Midbrain (tissue), 1 donor: ENCODE data around the gene CNOT10.

Experiments
- DNase-seq: peaks from one replicate; lab custom pipeline; 2025; lab: John Stamatoyannopoulos, UW

Gene CNOT10

DNA sequence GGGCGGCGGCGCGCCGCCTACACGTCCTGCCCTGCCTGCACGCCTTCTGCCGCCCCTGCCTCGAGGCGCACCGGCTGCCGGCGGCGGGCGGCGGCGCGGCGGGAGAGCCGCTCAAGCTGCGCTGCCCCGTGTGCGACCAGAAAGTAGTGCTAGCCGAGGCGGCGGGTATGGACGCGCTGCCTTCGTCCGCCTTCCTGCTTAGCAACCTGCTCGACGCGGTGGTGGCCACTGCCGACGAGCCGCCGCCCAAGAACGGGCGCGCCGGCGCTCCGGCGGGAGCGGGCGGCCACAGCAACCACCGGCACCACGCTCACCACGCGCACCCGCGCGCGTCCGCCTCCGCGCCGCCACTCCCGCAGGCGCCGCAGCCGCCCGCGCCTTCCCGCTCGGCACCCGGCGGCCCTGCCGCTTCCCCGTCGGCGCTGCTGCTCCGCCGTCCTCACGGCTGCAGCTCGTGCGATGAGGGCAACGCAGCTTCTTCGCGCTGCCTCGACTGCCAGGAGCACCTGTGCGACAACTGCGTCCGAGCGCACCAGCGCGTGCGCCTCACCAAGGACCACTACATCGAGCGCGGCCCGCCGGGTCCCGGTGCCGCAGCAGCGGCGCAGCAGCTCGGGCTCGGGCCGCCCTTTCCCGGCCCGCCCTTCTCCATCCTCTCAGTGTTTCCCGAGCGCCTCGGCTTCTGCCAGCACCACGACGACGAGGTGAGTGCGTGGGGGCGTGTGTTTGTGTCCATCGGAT lies 133.4 kb downstream of the CNOT10 start:
- no peak for DNase-seq

DNA sequence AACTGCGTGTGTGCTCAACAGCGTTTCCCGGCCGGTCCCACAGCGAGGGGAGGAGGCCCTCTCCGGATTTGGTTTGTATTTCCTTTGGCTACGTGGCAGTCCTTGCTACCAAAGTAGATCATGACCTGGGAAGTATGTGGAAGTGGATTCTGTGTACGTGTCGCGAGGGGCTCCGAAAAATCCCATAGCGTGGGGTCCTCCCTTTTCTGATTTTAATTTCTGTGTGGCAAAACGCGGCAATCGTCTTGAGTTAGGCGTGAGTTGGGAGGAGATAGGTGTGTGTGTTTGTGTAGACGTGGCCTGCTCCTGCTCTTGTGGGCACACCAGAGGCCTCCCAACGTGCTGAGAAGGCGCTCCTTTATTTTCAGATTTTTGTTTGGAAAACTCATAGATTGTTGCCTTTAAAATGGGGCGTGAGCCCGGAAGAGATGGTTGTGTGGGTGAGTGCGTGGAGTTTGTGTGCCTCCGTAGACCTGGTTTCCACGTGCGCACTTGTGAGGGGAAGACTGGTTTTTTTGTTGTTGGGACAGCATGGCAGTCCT lies 134.1 kb downstream of the CNOT10 start:
- no peak for DNase-seq

DNA sequence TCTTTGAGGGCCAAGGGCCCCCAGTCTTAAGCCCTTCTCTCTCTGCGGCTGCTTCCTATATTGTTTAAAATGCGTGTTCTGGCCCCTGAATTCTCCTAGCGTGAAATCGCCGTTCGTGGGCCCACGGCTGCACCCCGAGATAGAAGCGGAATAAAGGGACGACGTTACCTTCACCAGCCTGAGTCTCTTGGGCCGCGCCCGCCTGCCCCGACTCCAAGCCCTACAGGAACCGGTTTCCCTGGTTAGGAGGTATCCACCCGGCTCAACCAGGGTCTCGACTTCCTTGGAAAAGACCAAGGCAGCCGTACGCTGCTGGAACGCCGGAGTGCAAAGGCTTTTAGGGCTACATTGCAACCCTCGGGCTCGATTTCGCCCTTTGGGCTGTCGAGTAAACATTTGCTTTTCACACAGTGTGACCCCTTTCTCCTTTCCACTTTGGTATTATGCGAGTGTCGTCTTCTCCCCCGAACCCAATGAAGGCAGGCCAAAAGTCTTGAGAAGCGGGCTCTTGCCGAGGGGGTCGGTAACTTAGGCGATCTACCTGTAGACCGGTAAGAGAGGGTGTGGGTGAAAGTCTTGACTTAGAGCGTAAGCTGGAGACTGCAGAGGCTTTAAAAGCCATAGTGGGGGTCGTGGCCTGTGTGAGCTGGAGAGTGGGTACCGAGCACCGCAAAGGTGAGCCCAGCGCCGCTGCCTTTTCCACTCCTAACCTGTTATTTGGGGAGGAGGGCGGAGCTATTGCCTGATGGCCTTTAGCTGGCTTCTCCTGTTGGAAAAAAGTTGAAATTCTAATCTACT lies 134.8 kb downstream of the CNOT10 start:
- DNase-seq, result no peak

DNA sequence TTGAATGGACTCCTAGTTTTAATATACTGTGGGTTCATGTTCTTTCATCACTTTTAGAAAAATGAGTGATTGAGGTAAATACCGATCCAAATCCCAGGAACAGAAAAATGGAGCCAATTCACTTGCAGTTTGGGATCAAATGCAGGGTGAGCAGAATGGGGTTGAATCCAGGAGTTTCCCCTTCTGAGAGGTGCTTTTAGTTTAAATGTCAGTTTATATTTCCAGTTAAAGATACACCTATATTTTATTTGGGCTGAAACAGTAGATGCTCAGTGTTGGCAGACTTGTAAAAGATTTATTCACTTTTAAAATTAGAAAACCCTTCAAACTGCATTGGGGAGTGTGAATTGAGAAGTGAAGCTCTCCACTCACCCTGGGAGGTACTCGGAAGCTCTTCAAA lies 135.4 kb downstream of the CNOT10 start:
- no peak for DNase-seq

DNA sequence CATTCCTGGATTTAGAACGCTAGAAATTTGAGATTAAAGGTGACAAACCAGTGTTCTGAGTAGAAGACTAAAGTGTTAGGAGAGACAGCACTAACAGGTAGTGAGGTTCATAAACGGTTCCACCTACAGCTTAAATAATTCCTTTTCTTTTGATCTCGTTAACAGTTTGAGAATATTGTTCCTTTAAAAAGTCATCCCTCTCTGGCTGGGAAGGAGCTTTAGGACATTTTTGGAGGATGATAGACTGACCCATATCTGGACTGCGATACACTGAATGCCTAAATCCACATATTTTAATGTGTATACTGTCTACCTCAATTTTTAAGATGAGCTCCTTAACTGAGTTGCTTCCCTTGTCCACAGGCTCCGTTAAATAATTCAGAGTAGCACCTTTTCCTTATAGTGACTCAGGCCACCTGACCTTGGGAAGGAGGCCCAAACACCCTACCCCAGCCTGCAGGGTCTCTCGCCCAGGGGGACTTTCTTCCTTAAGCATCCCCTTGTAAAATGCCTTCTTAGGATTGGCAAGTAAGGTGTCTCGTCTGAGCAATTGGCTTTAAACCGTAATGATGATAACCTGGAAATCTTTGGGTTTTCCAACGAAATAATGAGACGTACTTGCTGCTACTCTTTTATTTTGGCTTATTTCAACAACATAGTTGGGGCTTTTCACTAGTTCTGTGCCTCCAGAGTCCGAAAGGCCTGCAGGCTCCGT lies 136.1 kb downstream of the CNOT10 start:
- no peak for DNase-seq

DNA sequence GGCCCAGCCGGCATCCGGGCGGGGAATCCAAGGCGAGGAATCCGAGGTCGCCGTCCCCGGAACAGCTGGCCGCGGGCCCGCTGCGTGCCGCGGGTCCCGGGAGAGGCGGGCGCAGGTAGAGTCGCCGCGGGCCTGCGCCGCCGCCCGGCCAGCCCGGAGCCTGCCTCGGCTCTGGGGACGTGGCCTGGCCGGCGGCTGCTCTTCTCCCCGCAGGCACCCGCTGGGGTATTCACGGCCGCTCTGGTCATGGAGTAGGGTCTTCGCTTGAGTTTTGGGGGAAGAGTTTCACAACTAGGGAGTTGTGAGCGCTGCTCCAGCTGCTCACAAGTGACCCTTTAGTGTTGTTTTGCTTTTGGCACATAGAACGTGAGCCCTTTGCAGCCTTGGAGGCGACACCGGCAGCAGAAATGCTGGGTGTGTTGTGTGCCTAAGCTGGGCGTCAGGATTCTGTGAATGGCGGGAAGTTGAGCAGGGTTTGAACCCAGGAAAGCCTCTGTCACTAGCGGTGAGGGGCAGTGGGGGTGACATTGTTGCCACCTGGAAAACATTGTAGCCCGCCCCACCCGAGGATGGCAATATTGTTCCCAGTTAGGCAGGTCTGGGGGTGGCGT lies 136.8 kb downstream of the CNOT10 start:
- no peak for DNase-seq

DNA sequence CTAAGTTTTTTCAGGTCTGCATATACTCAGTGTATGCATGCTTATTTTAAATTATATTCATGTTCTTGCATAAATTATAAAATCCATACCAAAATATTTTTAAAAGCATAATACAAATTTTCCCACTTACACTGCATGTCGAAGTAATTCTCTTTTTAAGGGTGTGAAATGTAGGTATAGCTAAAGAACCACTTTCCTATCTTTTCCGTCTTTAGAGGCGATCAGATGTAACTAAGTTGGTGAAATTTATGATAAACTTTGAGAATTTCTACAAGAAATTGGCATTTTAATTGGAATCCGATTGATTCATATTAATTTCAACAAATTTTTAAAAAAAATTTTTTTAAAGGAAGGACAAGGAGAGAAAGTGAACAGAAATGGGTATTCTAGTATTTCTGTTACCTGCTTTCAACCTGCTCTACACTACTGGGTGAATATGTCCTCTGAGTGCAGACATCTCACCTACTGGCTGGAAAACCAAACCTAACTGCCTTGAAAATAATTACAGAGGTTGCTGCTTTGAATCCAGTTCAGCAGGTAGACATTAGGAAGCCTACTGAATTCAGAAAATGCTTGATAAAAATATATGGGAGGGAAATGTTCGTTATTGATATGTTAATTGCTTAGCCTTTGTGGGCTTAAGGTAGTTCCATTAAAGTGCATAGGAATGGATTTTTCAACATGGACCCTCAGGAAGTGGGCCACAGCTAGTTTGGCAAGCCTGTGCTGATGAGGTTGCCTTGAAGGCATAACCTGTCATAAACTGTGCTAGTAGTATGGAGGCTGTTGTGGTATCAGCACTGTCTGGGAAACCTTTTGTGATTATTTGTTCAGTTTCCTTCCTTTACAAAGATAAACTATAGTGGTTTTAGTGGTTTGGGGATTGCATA lies 137.9 kb downstream of the CNOT10 start:
- no peak for DNase-seq
